NCI-H526 (cell line): Measurements from ENCODE around the gene WDR5B.

ENCODE experiments used
- DNase-seq, 2 experiments: peaks; one replicate each; lab custom pipeline; 2025; lab: John Stamatoyannopoulos, UW

Gene WDR5B

GRCh38 chr3:122409446-122409845 lies 6.4 kb downstream of the WDR5B start:
- no peak for DNase-seq

DNA sequence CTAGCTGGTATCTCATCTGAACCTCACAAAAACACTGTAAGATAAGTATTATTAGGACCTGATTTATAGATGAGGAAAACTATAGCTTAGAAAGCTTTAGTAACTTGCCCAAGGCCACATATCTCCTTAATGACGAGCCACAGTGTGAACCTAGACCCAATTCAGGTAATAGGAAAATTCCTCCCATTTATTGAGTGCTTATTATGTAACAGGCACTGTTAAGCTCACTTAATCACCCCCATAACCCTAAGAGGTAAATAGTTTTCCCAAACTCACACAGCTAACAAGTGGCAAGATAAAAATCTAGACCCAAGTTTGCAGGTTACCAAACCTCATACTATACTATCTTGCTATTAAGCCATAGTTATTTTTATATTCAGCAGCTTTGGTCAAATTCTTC lies 7.9 kb downstream of the WDR5B start:
- DNase-seq, result no peak

- DNase-seq, result no peak
These were observed 9.7 kb downstream of the WDR5B start for GRCh38 chr3:122406198-122406597.

DNA sequence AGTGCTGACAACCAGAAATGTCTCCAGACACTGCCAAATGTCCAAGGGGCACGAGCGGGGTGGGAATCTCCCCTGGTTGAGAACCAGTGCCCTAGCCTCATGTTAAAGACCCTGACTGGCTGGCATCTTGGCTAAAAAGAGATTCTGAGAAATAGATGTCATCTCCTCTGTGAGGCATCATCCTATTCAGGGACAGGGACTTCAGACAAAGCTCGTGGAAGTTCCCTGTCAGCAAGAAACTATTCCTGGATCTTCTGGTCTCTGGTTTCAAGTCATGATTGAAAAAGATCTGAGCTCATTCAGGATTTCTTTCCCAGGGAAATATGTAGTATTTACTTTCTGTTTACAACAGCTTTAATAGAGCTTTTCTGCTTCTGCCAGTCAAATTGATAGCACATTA lies 10.8 kb downstream of the WDR5B start:
- no peak for DNase-seq

- DNase-seq, result no peak
These were observed 12.4 kb downstream of the WDR5B start for GRCh38 chr3:122403489-122403888.

- DNase-seq, result no peak
These were observed 16.9 kb downstream of the WDR5B start for GRCh38 chr3:122398920-122399319.

DNA sequence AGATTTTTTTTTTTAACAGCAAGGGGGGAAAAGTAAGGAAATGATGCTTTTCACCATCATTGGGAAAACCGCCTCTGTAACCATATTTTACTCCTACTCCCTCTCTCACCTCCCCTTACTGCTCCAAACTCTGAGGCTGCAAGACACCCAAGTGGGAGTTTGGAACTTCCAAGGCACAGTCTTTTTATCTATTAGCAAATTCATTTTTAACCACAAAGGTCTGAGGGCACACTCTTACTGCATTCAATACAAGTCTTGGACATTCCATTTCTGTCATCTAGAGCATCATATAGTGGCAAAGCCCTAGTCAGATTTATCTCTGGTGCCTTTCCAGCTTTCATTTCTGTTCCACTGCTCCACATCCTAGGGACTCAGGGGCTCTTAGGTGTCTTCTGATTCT lies 18.7 kb downstream of the WDR5B start:
- DNase-seq, result no peak

DNA sequence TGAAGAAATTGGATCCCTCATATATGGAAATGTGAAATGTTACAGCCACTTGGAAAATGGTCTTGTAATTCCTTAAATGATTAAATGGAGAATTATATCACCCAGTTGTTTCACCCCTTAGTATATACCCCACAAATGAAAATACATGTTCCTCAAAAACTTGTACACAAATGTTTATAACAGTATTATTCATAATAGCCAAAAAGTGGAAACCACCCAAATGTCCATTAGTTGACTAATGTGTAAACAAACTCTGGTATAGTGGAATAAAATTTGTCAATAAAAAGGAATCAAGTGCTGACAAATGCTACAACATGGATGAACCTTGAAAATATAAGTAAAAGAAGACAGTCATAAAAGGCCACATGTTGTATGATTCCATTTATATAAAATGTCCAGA lies 19.4 kb downstream of the WDR5B start:
- DNase-seq, result no peak

- DNase-seq, result no peak
These were observed 20.3 kb downstream of the WDR5B start for GRCh38 chr3:122395582-122395981.

DNA sequence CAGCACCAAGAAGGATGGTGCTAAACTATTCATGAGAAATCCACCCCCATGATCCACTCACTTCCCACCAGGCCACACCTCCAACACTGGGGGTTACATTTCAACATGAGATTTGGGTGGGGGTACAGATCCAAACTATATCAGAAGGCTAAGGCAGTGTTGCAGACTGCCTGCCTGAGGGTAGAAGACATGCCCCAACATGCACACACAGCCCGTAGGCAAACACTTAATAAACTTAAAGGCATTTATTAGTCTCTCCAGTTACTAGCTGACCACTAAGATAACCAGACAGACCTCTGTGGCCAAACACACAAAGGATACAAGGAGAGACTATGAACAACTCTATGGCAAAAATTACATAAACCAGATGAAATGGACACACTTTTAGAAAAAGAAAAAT lies 21.7 kb downstream of the WDR5B start:
- no peak for DNase-seq

GRCh38 chr3:122392868-122393844 lies 22.7 kb downstream of the WDR5B start:
- peak; percentile 18 to 63 for DNase-seq

DNA sequence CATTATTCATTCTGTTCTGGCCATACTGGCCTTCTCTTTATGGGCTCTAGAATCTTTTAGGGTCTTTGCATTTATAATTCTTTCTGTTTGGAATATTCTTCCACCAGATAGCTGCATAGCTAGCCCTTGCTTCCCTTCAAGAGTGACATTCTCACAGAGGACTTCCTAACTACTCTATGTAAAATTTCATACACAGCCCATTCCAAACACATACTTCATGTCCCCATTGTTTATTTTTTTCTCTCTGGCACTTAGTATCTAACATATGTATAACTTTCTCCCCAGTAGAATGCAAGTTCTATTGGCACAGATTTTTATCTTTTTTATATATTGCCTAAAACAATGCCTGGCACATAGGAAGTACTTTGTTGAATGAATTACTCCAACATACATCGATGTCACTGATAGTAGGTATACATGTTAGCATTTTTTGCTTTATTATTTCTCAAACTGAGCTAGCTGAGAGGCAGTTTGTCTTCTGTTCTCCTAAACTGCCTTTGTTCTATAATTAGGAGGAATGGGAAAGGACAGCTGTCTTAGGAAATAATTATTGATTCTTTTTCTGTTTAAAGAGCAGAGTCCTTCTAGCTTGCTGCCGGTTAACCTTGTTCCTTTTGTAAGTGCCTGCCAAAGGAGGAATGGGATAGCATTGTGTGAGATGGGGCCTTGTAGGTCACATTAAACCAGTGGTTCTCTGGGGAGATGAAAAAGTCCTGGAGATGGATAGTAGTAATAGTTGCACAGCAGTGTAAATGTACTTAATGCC lies 24.0 kb downstream of the WDR5B start:
- DNase-seq, result no peak

DNA sequence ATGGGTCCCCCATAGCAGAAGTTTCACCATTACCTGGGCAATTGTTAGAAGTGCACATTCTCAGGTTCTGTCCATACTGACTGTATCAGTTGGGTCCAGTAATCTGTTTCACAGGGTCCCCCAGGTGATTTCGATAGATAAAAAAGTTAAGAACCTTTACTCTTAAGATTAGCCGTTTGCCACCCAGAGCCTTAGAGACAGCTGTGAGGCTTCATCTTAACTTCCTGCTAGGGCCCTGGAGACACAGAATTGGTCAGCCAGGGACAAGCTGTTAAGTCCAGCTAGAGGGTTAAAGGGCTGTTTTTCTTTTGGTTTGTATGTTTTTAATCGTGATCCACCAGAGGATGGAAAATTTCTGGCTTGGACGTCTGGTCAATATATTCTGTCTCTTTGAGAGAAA lies 25.2 kb downstream of the WDR5B start:
- DNase-seq, result no peak

DNA sequence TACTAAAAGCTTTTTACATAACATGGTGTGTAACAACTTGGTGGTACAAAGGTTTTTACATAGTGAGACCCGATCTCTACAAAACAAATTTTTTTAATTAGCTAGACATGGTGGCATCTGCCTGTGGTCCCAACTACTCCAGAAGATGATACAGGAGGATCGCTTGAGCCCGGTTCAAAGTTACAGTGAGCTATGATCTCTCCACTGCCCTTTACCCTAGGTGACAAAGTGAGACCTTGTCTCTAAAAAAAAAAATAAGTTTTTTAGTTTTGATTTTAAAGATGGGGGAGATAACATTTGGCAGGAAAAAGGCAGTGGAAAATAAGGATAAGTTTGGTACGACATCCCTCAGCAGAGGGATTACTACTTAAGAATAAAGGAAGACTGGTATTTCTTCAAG lies 26.0 kb downstream of the WDR5B start:
- no peak for DNase-seq

- DNase-seq, result no peak
These were observed 26.7 kb downstream of the WDR5B start for GRCh38 chr3:122389197-122389596.

GRCh38 chr3:122387709-122388108 lies 28.2 kb downstream of the WDR5B start:
- no peak for DNase-seq

- peak; percentile 91 to 99 for DNase-seq
These were observed 31.8 kb downstream of the WDR5B start, which contains the start of gene FAM162A for GRCh38 chr3:122383771-122384697. Gene FAM162A (plus strand): TSS chr3:122384182. CDS start chr3:122384266, 84 bp downstream.

DNA sequence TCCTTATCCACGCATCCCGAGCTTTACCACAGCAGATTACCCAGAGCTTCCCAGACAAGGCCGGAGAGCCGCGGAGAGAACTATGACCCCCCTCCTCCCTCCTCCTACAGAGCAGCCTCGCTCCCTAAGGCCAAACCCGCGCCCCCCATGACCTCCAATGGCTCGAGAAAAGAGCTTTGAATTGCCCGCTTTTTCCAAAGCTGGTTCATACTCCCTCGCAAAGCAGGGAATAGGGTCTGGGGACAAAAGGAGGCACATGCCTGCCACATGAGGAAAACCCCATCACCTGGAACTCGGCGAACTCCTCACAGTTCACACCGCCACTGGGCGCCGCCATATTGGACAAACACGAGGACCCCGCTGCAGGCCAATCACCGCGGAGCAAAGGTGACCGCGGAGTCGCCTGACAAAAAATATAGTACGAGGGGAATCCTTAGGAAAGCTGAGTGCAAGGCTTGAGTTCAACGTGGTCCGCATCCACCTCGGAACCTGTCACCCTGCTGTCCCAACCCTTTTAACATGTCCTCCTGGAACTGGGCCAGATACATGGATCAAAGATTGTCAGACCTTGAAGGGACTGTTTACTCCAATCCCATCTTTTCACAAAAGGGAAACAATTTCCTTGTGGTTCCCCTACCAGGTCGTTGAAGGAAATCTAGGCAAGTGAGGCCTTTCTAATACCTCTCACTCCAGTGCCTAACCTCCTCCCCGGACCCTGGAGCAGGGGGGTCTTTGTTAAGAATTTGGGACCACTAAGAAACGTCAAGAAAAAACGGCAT lies 32.8 kb downstream of the WDR5B start, which contains the start of gene MIX23:
Gene MIX23 (minus strand): TSS at position 344 of the 779 bp plus-strand sequence. CDS start 7 bp downstream, at position 337.
- peak; percentile 87 to 96 for DNase-seq

DNA sequence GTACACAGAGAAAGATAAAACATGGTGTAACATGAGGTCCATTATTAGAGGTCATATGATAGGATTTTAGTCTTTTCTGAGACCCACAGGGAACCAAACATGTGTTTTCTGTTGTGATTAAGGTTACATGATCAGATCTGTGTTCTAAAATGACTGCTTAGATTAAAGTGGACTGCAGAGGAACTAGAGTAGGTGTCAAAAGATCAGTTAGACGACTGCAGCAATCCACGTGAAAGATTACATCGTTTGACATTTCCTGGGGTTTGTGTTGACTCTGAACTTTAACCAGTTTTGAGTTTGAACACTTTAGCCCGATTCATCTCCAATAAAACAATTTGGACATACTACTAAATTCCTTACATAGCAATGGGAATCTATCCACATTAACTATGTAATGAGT lies 37.9 kb downstream of the WDR5B start:
- no peak for DNase-seq

- DNase-seq, result no peak
These were observed 41.8 kb downstream of the WDR5B start for GRCh38 chr3:122374034-122374433.

DNA sequence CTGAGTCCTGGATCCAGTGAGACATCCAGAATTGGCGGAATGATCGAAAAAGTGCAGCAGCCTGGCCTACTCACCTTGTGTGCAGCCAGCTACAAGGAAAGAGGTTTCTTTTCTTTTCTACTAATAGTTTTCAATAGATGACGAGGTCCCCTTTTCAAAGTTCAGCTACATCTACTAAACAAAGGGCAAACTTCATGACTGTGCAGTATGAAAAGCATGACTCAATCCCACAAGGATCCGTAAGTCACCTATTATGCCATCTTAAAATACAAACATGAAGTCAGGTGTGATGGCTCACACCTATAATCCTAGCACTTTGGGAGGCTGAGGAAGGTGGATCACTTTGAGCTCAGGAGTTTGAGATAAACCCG lies 49.5 kb downstream of the WDR5B start:
- no peak for DNase-seq
